ENCODE measurements around the gene PGM1. TPM values are rescaled to one million over a fixed set of nuclear protein-coding genes. Genes with fewer than 3 reads are reported as not detected.

The PGM1 gene
- total and polyA plus RNA-seq, 2 of the 13 experiments (the other 11 are each of a cell fraction or from before 2014, with no cell fraction given), result 51.6 to 105 TPM

GRCh38 chr1:63640633-63641567 is 47.7 kb downstream of the PGM1 start (continued):
- TF ChIP-seq THAP7 (CRISPR knock-in tag; IDR thresholded peaks at IDR 0.05), result no peak
- TF ChIP-seq ZNF782 (CRISPR knock-in tag; IDR thresholded peaks at IDR 0.05; ENCODE audit: borderline replicate concordance), result no peak
- TF ChIP-seq ZNF232 (CRISPR knock-in tag; IDR thresholded peaks at IDR 0.05; ENCODE audit: borderline replicate concordance), result no peak
- TF ChIP-seq ZFP1 (CRISPR knock-in tag; IDR thresholded peaks at IDR 0.05), result no peak; the same call in 1 of the 2 replicates
- no peak for TF ChIP-seq TCF12 (IDR thresholded peaks at IDR 0.05)
- TF ChIP-seq TCF12 (CRISPR knock-in tag; IDR thresholded peaks at IDR 0.05), result no peak; the same call in 1 of the 2 replicates
- no peak for TF ChIP-seq JARID2 (CRISPR knock-in tag; IDR thresholded peaks at IDR 0.05; ENCODE audit: insufficient replicate concordance)
- peak; percentile 72; the same call in 1 of the 2 replicates for TF ChIP-seq ZGPAT (CRISPR knock-in tag; IDR thresholded peaks at IDR 0.05)
- no peak for TF ChIP-seq E2F1 (CRISPR knock-in tag; IDR thresholded peaks at IDR 0.05)
- TF ChIP-seq ZBTB3 (CRISPR knock-in tag; IDR thresholded peaks at IDR 0.05; ENCODE audit: borderline replicate concordance, low read depth), result no peak
- no peak for TF ChIP-seq ZNF468 (CRISPR knock-in tag; IDR thresholded peaks at IDR 0.05)
- TF ChIP-seq ZNF264 (CRISPR knock-in tag; IDR thresholded peaks at IDR 0.05), result 0 out of 2 replicates have a peak, but pooled peaks have one; percentile 18
- TF ChIP-seq SSRP1 (CRISPR knock-in tag; IDR thresholded peaks at IDR 0.05), result no peak; the same call in 1 of the 2 replicates
- TF ChIP-seq ZSCAN25 (CRISPR knock-in tag; IDR thresholded peaks at IDR 0.05), result no peak
- no peak for TF ChIP-seq ZNF451 (CRISPR knock-in tag; IDR thresholded peaks at IDR 0.05)
- no peak for TF ChIP-seq SMAD9 (CRISPR knock-in tag; IDR thresholded peaks at IDR 0.05)

Data from HepG2 (cell line).